HFFc6 (cell line): ENCODE data around the gene TTC17. TPM values are rescaled to one million over a fixed set of nuclear protein-coding genes. Genes with fewer than 3 reads are reported as not detected.

ENCODE experiments used
- DNase-seq: peaks from one replicate; pipeline ENCODE4 v3.0.0-alpha.2; 2018
- H3K27ac Mint-ChIP-seq: 2 replicates; pipeline ENCODE4 v1.8.0; 2020; ENCODE audit warnings: mild to moderate bottlenecking, mixed read lengths
- H3K27me3 Mint-ChIP-seq: 2 replicates; pipeline ENCODE4 v1.8.0; 2021; ENCODE audit warnings: mild to moderate bottlenecking, moderate library complexity, mixed read lengths; ENCODE audit not compliant: insufficient read depth
- H3K36me3 Mint-ChIP-seq: 2 replicates; pipeline ENCODE4 v1.8.0; 2021; ENCODE audit warnings: low read depth, mixed read lengths
- H3K4me1 Mint-ChIP-seq: 2 replicates; pipeline ENCODE4 v1.8.0; 2020; ENCODE audit warnings: low read depth, mixed read lengths
- H3K4me3 Mint-ChIP-seq: 2 replicates; pipeline ENCODE4 v1.8.0; 2020; ENCODE audit warnings: mild to moderate bottlenecking, moderate library complexity, mixed read lengths
- H3K9me3 Mint-ChIP-seq: 2 replicates; pipeline ENCODE4 v1.8.0; 2020; ENCODE audit warnings: mild to moderate bottlenecking, mixed read lengths
- CTCF ChIP-seq: fragments of 200-600 bp; sonication (generic); IDR thresholded peaks from 2 replicates; pipeline ENCODE4 v1.5.0; 2021; ENCODE audit warnings: antibody characterized with exemption, mild to moderate bottlenecking
- total RNA-seq, 6 experiments: library from RNA; stranded (reverse); fragmentation: NEBNext Ultra II Directional; extraction: Animal tissue kit (Norgen Biotek cat#: 25700); gene quantifications; 2 replicates in 1 of 6; 3 replicates in 5 of 6; pipeline ENCODE4 v1.2.3, GENCODE V29; 2021

The TTC17 gene
- total RNA-seq, 6 experiments from 2014 or later: 30.1 to 44.5 (median 38.6) TPM

GRCh38 chr11:43404836-43405479, 46.2 kb downstream of the TTC17 start:
- Mint-ChIP-seq H3K27ac (no peak overlapping the region), H3K36me3 (peaks cover 24% of the 10 kb centered on the region), H3K27me3 (no peaks in the 10 kb centered on the region)

GRCh38 chr11:43408277-43408676, 49.6 kb downstream of the TTC17 start:
- H3K27ac Mint-ChIP-seq: no peak overlapping the region
- no peaks in the 10 kb centered on the region for H3K27me3 Mint-ChIP-seq
- DNase-seq: no peak
- H3K4me3 Mint-ChIP-seq: no peak overlapping the region
- no peak for TF ChIP-seq CTCF
- peaks cover 13% of the 10 kb centered on the region for H3K36me3 Mint-ChIP-seq
- no peaks in the 10 kb centered on the region for H3K9me3 Mint-ChIP-seq
- H3K4me1 Mint-ChIP-seq: peaks cover 5% of the 10 kb centered on the region; the same call in 1 of the 2 replicates

More at GRCh38 chr11:43404836-43405479, 46.2 kb downstream of the TTC17 start:
- TF ChIP-seq CTCF: no peak
- peaks cover 2% of the 10 kb centered on the region for H3K4me1 Mint-ChIP-seq
- no peak overlapping the region for H3K4me3 Mint-ChIP-seq
- no peak for DNase-seq
- H3K9me3 Mint-ChIP-seq: no peaks in the 10 kb centered on the region

- DNase-seq: no peak
- TF ChIP-seq CTCF: no peak
- no peak overlapping the region for H3K27ac Mint-ChIP-seq
- H3K4me3 Mint-ChIP-seq: no peak overlapping the region
- peaks cover 5% of the 10 kb centered on the region for H3K36me3 Mint-ChIP-seq
- H3K27me3 Mint-ChIP-seq: no peaks in the 10 kb centered on the region
- H3K9me3 Mint-ChIP-seq: no peaks in the 10 kb centered on the region
- H3K4me1 Mint-ChIP-seq: peaks cover 6% of the 10 kb centered on the region; the same call in 1 of the 2 replicates
These were observed 51.7 kb downstream of the TTC17 start for GRCh38 chr11:43410394-43410793.

DNA sequence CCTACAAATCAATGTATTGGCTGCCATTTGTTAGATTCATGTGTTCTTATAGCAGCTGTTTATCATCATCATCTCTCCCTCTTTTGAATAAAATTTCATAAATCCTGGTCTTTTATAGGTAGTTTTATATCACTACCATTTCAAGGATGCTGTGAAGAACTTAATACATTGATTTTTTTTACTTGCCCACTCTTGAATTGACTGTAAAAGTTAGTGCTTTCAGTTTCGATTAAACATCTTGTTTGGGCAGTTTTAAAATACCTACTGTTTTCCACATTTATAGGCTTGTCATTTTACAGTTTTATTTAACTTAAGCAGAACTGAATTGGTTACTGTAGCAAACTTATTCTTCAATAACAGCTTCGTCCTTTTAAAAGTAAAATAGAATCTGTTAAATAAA, 59.5 kb downstream of the TTC17 start:
- Mint-ChIP-seq H3K36me3 (no peaks in the 10 kb centered on the region), H3K27ac (no peak overlapping the region), H3K4me3 (no peak overlapping the region), H3K9me3 (no peaks in the 10 kb centered on the region), H3K27me3 (no peaks in the 10 kb centered on the region), H3K4me1 (peaks cover 2% of the 10 kb centered on the region; the same call in 1 of the 2 replicates)
- no peak for DNase-seq
- TF ChIP-seq CTCF: no peak

DNA sequence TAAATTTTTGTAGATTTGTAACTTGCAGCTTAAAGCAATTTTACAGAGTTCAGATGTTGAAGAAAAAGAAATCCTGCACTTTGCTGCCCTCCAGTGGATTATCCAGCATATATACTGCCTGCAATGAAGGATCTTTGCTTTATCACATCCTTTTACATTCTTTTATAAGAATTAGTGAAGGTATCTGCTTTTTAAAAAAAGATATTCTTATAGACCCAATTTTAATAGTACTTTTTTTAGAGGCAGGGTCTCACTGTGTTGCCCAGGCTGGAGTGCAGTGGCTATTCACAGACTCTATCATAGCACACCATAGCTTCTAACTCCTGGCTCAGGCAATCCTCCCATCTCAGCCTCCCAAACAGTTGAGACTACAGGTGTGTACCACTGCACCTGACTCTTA, 60.7 kb downstream of the TTC17 start:
- H3K27me3 Mint-ChIP-seq: no peaks in the 10 kb centered on the region
- no peaks in the 10 kb centered on the region for H3K36me3 Mint-ChIP-seq
- no peaks in the 10 kb centered on the region for H3K9me3 Mint-ChIP-seq
- TF ChIP-seq CTCF: peak; percentile 84
- no peaks in the 10 kb centered on the region for H3K4me1 Mint-ChIP-seq
- no peak overlapping the region for H3K4me3 Mint-ChIP-seq
- peak; percentile 44 for DNase-seq
- no peak overlapping the region for H3K27ac Mint-ChIP-seq
